NCI-H2227 (cell line): ENCODE results near the gene JOSD2.
A peak's percentile ranks its signal among the peaks of the same experiment; 100 is the strongest.
"Not testable (repeated sequence)": the region's sequence is repeated elsewhere in the genome, so short reads cannot be mapped to it uniquely, and the experiment has no call there.

Experiments
- DNase-seq: peaks from one replicate; lab custom pipeline; 2025; ENCODE audit not compliant: unreplicated experiment; lab: John Stamatoyannopoulos, UW

The JOSD2 gene

DNA sequence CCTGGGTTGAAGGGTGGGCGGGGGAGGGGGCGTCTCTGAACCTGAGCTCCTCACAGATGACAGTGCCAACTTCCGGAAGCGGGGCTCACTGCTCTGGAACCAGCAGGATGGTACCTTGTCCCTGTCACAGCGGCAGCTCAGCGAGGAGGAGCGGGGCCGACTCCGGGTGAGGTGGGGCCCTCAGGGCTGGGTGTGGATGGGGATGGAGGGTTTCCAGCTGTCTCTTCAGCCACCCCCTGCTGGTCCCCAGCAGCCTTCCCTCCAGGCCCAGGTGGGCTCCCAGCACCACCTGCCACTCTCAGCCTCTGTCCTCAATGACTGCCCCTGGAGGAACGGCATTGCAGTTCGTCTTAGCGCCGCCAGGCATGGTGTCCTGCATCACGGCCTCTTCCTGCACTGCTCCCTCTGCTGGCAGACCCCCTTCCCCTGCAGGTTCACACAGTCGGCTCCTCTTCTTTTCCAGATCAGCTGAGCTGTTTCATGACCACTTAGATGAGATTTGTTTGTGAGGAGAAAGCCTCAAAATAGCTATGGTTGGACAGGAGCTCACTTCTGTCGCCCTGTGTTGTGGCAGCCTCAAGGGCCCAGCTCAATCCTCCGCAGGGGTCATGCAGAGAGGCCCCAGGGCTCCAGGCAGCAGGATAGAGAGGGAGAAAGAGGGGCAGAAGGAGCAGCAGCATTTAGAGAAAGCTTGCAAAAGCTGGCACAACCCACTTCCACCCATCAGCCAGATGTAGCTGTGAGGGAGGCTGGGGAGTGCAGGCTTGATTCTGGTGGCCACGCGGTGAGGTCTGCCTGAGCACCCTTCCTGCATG is 31.9 kb downstream of the JOSD2 start:
- DNase-seq: peak; percentile 3

DNA sequence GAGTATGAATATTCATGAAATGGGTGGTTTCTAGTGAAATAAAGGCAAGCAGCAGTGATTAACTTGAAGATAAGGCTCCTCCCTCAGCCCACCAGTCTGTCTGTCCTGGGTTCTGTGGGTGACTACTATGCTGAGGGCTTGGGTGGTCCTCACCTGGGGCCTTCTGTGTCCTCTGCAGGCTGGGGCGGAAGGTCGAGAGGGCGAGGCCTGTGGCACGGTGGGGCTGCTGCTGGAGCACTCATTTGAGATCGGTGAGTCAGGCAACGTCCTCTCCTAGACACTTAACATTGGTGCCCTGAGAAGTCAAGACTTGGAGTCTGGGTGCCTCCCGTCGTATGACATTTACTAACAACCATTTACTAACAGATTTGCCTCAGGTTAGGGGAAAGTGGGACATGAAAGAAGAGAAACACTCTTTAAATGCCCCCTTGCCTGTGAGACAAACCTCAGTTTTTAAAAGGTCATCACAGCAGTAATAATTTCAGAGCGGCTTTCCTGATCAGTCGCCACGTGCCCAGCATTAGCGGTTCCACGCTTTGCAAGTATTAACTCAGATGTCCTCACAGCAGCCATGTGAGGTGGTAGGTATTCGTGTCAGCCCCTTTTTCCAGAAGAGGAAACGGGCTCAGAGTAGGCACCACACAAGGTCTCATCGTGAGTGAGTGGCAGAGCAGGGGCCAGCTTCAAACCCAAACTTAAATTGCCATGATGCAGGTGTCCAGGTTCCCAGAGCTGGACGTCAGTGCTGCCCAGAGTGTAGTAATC is 33.1 kb downstream of the JOSD2 start:
- no peak for DNase-seq

DNA sequence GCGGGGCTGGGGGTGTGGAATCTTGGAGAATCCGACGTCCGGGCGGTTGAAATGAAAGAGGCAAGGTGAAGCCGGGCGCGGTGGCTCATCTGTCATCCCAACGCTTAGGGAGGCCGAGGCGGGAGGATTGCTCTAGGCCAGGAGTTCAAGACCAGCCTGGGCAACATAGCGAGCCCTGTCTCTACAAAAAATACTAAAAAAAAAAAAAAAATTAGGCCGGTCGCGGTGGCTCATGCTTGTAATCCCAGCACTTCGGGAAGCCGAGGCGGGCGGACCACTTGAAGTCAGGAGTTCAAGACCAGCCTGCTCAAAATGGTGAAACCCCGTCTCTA is 34.1 kb downstream of the JOSD2 start:
- no peak for DNase-seq

DNA sequence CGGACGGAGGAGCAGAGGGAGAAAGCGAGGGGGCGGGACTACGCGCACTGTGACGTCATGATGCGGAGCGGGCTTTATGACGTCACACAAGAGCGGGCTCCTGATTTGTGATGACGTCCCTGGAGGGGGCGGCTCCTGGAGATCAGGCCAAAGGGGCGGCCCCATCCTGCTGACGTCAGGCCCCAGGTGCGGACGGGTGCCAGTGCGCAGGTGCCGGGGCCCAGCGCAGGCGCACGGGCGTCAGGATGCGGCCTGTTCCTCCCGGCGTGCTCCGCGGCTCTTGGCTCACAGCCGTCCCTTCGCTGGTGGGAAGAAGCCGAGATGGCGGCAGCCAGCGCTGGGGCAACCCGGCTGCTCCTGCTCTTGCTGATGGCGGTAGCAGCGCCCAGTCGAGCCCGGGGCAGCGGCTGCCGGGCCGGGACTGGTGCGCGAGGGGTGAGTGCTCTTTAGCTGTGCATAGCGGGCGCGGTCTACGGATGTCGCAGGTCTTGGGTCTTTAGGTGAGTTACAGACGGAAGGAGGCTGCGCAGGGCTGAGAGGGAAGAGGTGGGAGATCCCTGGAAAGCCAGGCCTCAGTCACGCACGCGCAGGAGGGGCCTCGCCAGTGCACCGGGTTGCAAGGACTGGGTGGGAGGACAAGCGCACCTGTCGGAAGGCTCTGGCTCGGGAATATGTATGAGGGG is 34.6 kb downstream of the JOSD2 start, which contains the start of the genes EMC10 and GARIN5A:
Gene EMC10 (plus strand): TSS at position 284 of the 683 bp plus-strand sequence. CDS start 38 bp downstream, at position 322.
Gene GARIN5A (minus strand): TSS at position 625 of the 683 bp plus-strand sequence. CDS start 460 bp downstream, at position 165.
- peak; percentile 76 for DNase-seq

DNA sequence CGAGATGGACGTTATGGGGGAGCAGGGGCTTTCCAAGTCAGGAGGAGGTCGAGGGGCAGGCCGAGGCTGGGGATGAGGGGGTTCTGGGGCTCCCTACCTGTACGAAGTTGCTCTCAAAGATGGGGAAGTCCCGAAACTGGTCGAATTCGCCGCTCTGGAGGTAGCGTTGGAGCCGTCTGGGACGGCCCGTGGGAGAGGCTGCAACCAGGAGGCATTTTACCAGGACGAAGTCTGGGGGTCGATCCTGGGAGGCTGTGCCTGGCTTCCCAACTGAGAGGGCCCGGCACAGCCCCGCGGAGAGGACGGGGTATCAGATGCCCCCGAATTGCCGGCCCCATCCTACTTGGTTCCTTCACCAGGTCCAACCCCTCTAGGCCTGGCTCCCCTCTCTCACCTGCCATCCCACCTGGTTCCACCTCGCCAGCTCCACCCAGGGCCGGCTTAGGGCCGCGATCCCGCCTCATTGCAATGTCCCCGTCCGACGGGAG is 35.2 kb downstream of the JOSD2 start:
- DNase-seq: no peak

DNA sequence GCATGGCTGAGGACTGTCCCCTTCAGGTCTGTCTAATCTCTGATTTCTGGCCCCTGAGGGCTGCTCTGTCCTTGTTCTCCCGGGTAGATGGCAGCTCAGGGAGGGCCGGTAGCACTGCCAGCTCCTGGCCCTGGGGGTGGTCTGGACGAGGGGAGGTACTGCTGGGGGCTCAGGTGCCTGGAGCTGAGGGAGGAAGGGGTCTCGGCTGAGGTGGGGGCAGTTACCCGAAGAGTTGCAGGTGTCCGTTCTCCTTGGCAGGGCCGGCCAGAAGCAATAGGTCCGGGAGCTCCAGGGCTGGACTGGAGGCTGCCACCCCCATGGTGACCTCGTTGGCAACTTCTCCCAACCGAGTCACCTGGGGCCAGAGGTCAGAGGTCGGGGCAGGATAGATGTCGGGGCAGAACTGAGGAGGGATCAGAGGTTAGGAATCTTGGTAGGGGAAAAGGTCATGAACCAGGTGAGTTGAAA is 35.9 kb downstream of the JOSD2 start:
- DNase-seq: no peak

DNA sequence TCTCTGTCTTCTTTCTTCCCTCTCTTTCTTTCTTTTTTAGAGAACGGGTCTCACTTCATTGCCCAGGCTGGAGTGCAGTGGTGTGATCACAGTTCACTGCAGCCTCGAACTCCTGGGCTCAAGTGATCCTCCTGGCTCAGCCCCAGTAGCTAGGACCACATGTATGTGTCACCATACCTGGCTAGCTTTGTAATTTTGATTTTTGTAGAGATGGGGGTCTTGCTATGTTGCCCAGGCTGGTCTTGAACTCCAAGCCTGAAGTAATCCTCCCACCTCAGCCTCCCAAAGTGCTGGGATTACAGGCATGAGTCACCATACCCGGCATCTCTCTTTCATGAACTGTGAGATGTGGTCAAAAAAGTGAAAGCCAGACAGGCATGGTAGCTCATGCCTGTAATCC is 37.7 kb downstream of the JOSD2 start:
- DNase-seq: not testable (repeated sequence)

GRCh38 chr19:50468818-50469217 is 42.2 kb downstream of the JOSD2 start:
- no peak for DNase-seq

DNA sequence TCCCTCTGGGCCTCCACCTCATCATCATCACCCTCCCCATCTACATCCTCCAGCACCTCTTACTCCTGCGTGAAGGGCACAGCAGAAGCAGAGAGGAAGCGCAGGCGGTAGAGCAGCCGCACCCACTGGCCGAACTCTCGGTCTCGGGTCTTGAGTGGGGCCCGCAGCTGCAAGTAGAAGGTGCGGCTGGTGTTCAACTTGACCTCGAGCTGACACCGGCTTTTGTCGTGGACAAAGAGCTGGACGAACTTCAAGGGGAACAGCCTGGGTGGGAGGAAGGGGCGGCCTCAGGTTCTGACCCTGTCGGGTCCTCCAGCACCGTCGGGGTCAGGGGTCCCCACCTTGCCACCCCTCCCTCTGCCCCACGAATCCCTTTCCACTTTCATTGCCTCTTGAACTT is 43.4 kb downstream of the JOSD2 start:
- no peak for DNase-seq

GRCh38 chr19:50466706-50467039 is 44.3 kb downstream of the JOSD2 start:
- no peak for DNase-seq

GRCh38 chr19:50465986-50466705 is 44.8 kb downstream of the JOSD2 start:
- DNase-seq: peak; percentile 21

GRCh38 chr19:50465000-50465399 is 46.0 kb downstream of the JOSD2 start:
- DNase-seq: no peak

- no peak for DNase-seq
Observed at GRCh38 chr19:50464348-50464747, 46.6 kb downstream of the JOSD2 start.

DNA sequence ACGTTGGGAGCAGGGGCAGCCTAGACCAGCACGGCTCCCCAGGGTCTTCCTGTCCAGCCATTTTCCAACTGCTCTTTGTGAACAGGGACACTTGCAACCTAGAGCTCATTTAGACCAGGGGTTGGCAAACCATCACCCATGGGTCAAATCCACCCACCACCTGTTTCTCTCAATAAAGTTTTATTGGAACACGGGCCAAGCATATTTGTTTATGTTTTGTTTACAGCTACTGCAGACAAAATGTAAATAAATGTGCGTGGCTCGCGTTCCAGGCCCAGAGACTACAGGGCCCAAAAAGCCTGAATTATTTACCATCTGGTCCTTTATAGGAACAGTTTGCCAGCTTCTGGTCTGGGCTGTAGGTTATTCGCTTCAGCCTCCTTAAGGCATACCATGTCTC is 48.0 kb downstream of the JOSD2 start:
- DNase-seq: no peak

GRCh38 chr19:50461066-50461875 is 49.7 kb downstream of the JOSD2 start:
- DNase-seq: peak; percentile 79

- no peak for DNase-seq
Observed at GRCh38 chr19:50460161-50460765, 50.7 kb downstream of the JOSD2 start.

DNA sequence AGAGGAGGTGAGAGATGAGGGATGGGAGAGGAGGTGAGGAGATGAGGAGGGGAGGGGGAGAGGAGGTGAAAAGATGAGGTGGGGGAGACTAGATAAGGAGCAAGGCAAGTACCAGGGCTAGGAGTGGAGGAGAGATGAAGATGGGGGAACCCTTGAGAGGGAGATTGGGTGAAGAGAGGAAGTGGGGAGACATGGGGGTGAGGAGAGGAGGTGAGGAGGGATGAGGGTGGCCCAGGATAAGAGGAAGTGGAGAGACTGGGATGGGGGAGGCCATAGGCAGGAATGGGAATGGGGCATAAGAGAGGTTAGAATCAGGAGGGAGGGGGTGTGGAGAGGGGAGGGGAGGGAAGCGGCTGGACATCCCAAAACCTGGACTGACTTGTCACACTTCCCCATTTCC is 51.4 kb downstream of the JOSD2 start:
- DNase-seq: no peak

GRCh38 chr19:50459067-50459456 is 51.9 kb downstream of the JOSD2 start:
- no peak for DNase-seq

DNA sequence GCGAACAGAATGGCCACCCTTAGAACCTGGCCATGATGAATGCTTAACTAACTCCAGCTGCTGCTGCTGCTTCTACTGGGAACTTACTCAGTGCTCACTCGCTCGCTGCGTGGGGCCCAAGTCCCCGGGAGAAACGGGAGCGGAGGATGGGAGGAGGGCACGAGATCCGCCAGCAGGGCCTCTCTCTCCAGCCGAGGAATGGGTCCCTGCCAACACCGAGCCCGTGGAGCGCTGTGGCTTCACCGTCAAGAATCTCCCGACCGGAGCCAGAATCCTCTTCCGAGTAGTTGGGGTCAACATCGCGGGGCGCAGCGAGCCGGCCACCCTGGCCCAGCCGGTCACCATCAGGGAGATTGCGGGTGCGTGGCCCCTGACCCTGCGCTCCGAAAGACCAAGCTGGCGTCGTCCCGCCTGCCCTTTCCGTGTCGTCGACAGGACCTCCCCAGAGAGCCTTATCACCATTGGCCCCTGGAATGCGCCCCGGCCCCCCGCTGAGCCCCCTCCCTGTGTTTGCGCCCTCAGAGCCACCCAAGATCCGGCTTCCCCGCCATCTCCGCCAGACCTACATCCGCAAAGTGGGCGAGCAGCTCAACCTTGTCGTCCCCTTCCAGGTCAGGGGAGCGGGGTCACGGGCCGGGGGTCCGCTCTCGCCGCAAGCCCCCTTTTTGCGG is 52.5 kb downstream of the JOSD2 start:
- DNase-seq: no peak
